Neural cell (in vitro differentiated cells): Measurements from ENCODE around the gene TRPC4AP. TPM values are rescaled to one million over a fixed set of nuclear protein-coding genes. Genes with fewer than 3 reads are reported as not detected.
A peak's percentile ranks its signal among the peaks of the same experiment; 100 is the strongest.

Experiments
- H2AFZ ChIP-seq: fragments of 200-600, 300-800 bp; sonication (generic), shearing (Covaris generic); 2 replicates; pipeline ENCODE4 v1.6.0; 2014; ENCODE audit warnings: low read depth, mild to moderate bottlenecking, antibody characterized with exemption, low read length, moderate library complexity
- H3F3A ChIP-seq: fragments of 200-600 bp; shearing (Covaris generic); 2 replicates; pipeline ENCODE4 v1.6.1; 2016; ENCODE audit warnings: mild to moderate bottlenecking, moderate library complexity, mixed read lengths, antibody characterized with exemption, low read length; ENCODE audit not compliant: insufficient read depth, poor library complexity, severe bottlenecking
- H3K27ac ChIP-seq: fragments of 200-600, 300-800 bp; sonication (generic), shearing (Covaris generic); 2 replicates; pipeline ENCODE4 v1.5.1; 2014; ENCODE audit warnings: mild to moderate bottlenecking, low read length, moderate library complexity
- H3K27me3 ChIP-seq: fragments of 300-800, 200-600 bp; sonication (generic), shearing (Covaris generic); 2 replicates; pipeline ENCODE4 v1.6.0; 2014; ENCODE audit warnings: mild to moderate bottlenecking, low read depth, low read length, moderate library complexity; ENCODE audit not compliant: insufficient read depth
- H3K36me3 ChIP-seq: fragments of 300-800, 200-600 bp; sonication (generic), shearing (Covaris generic); 2 replicates; pipeline ENCODE4 v1.5.1; 2014; ENCODE audit warnings: mild to moderate bottlenecking, antibody characterized with exemption, low read length, moderate library complexity; ENCODE audit not compliant: insufficient read depth
- H3K4me2 ChIP-seq: fragments of 300-800, 200-600 bp; sonication (generic), shearing (Covaris generic); 2 replicates; pipeline ENCODE4 v1.6.0; 2014; ENCODE audit warnings: mild to moderate bottlenecking, low read length
- H3K4me3 ChIP-seq: fragments of 300-800, 200-600 bp; sonication (generic), shearing (Covaris generic); 2 replicates; pipeline ENCODE4 v1.5.1; 2014; ENCODE audit warnings: mild to moderate bottlenecking, low read length, moderate library complexity
- H3K79me2 ChIP-seq: fragments of 200-600 bp; shearing (Covaris generic); replicated peaks from 2 replicates; pipeline ENCODE4 v1.6.0; 2014; ENCODE audit warnings: mild to moderate bottlenecking, low read length, moderate library complexity; ENCODE audit not compliant: insufficient read depth
- H3K9ac ChIP-seq: fragments of 300-800, 200-600 bp; sonication (generic), shearing (Covaris generic); 2 replicates; pipeline ENCODE4 v1.6.1; 2016; ENCODE audit warnings: mild to moderate bottlenecking, low read length, mixed read lengths
- H3K9me2 ChIP-seq: fragments of 200-600 bp; shearing (Covaris generic); 2 replicates; pipeline ENCODE4 v1.6.1; 2016; ENCODE audit warnings: mild to moderate bottlenecking, low read length, mixed read lengths; ENCODE audit not compliant: insufficient read depth
- H3K9me3 ChIP-seq: fragments of 200-600, 300-800 bp; sonication (generic), shearing (Covaris generic); 2 replicates; pipeline ENCODE4 v1.6.1; 2016; ENCODE audit warnings: mild to moderate bottlenecking, mixed run types, low read length, moderate library complexity, mixed read lengths
- H4K20me1 ChIP-seq: fragments of 200-600 bp; shearing (Covaris generic); 2 replicates; pipeline ENCODE4 v1.6.1; 2016; ENCODE audit warnings: mild to moderate bottlenecking, mixed run types; ENCODE audit not compliant: insufficient read depth
- CTCF ChIP-seq: fragments of 450-650 bp; IDR thresholded peaks from 2 replicates; pipeline ENCODE4 v1.5.1; 2014; ENCODE audit warnings: antibody characterized with exemption, mild to moderate bottlenecking, moderate library complexity; ENCODE audit not compliant: poor library complexity, severe bottlenecking
- EP300 ChIP-seq: fragments of 450-650 bp; conservative IDR thresholded peaks from 2 replicates; pipeline ENCODE4 v1.6.1; 2014; ENCODE audit warnings: antibody characterized with exemption, mild to moderate bottlenecking, moderate library complexity; ENCODE audit not compliant: poor library complexity, severe bottlenecking
- EZH2 ChIP-seq: fragments of 200-600, 300-800 bp; shearing (Covaris generic), sonication (generic); IDR thresholded peaks from 2 replicates; pipeline ENCODE4 v1.6.1; 2014; ENCODE audit warnings: antibody characterized with exemption, low read length, borderline replicate concordance, mild to moderate bottlenecking; ENCODE audit not compliant: insufficient read depth, poor library complexity, severe bottlenecking
- MXI1 ChIP-seq: fragments of 450-650 bp; conservative IDR thresholded peaks from 2 replicates; pipeline ENCODE4 v1.6.1; 2014; ENCODE audit warnings: antibody characterized with exemption, mild to moderate bottlenecking; ENCODE audit not compliant: poor library complexity, severe bottlenecking
- POLR2AphosphoS5 ChIP-seq: IDR thresholded peaks from 2 replicates; pipeline ENCODE4 v1.6.1; 2012
- RAD21 ChIP-seq: fragments of 450-650 bp; conservative IDR thresholded peaks from 2 replicates; pipeline ENCODE4 v1.6.1; 2014; ENCODE audit warnings: antibody characterized with exemption, mild to moderate bottlenecking, moderate library complexity
- REST ChIP-seq: IDR thresholded peaks from 2 replicates; pipeline ENCODE4 v1.6.1; 2012; ENCODE audit warnings: borderline replicate concordance
- SMC3 ChIP-seq: fragments of 450-650 bp; conservative IDR thresholded peaks from 2 replicates; pipeline ENCODE4 v1.6.1; 2014; ENCODE audit warnings: antibody characterized with exemption, mild to moderate bottlenecking, moderate library complexity; ENCODE audit not compliant: poor library complexity
- TAF1 ChIP-seq: IDR thresholded peaks from 2 replicates; pipeline ENCODE4 v1.6.1; 2012; ENCODE audit warnings: low read depth
- polyA plus RNA-seq: library from polyadenylated mRNA; depleted of rRNA; stranded (reverse); fragments of >200 nt; gene quantifications from 2 replicates; pipeline ENCODE4 v1.2.3, GENCODE V29; 2014

TRPC4AP gene
- polyA plus RNA-seq, 1 donor from 2014 or later: 85.9 TPM

GRCh38 chr20:34956751-34957472 is 135.7 kb downstream of the TRPC4AP start:
- no peaks in the 10 kb centered on the region for H4K20me1 ChIP-seq
- no peak overlapping the region for H3K4me2 ChIP-seq
- H3K9me3 ChIP-seq: no peaks in the 10 kb centered on the region
- no peak for TF ChIP-seq TAF1
- no peak for TF ChIP-seq RAD21
- TF ChIP-seq REST: no peak
- no peak for TF ChIP-seq EZH2
- TF ChIP-seq POLR2AphosphoS5: no peak
- TF ChIP-seq MXI1: no peak
- TF ChIP-seq CTCF: no peak
- no peak for TF ChIP-seq SMC3
- no peak for TF ChIP-seq EP300
- H3F3A ChIP-seq: no peaks in the 10 kb centered on the region
- H3K27me3 ChIP-seq: no peaks in the 10 kb centered on the region
- no peaks in the 10 kb centered on the region for H3K36me3 ChIP-seq
- H3K9ac ChIP-seq: peak overlapping the region; percentile 77
- peak overlapping the region; percentile 80 for H3K27ac ChIP-seq
- no peaks in the 10 kb centered on the region for H3K79me2 ChIP-seq
- H2AFZ ChIP-seq: no peak overlapping the region
- no peak overlapping the region for H3K4me3 ChIP-seq
- H3K9me2 ChIP-seq: no peaks in the 10 kb centered on the region

- TF ChIP-seq CTCF (peak; percentile 20), EP300 (no peak), POLR2AphosphoS5 (no peak)
- Histone ChIP-seq H2AFZ (peak overlapping the region; percentile 81), H3K79me2 (no peaks in the 10 kb centered on the region), H3K36me3 (no peaks in the 10 kb centered on the region), H3K27ac (peak overlapping the region; percentile 80), H3K4me3 (peak overlapping the region; percentile 89), H3F3A (no peaks in the 10 kb centered on the region), H3K9me2 (no peaks in the 10 kb centered on the region), H4K20me1 (no peaks in the 10 kb centered on the region), H3K4me2 (peak overlapping the region; percentile 43), H3K27me3 (no peaks in the 10 kb centered on the region), H3K9ac (peak overlapping the region; percentile 77), H3K9me3 (no peaks in the 10 kb centered on the region)
These were observed 136.6 kb downstream of the TRPC4AP start for GRCh38 chr20:34956041-34956458.
